Muscle layer of colon (tissue), 2 donors: ENCODE data around the gene CA5B.
"Not testable (repeated sequence)": the region's sequence is repeated elsewhere in the genome, so short reads cannot be mapped to it uniquely, and the experiment has no call there.

Source experiments
- H3K27ac ChIP-seq: one replicate; pipeline ENCODE4 v1.7.0; 2013; ENCODE audit warnings: low read depth, mild to moderate bottlenecking, low read length, moderate library complexity
- H3K27me3 ChIP-seq, 2 donors: one replicate each; pipeline ENCODE4 v1.7.0; 2013; ENCODE audit warnings: low read length in 2 of 2, mild to moderate bottlenecking in 2 of 2; ENCODE audit not compliant: insufficient read depth in 2 of 2, control insufficient read depth in 1 of 2
- H3K36me3 ChIP-seq: one replicate; pipeline ENCODE4 v1.7.0; 2013; ENCODE audit warnings: mild to moderate bottlenecking, low read length; ENCODE audit not compliant: insufficient read depth
- H3K4me1 ChIP-seq: one replicate; pipeline ENCODE4 v1.7.0; 2013; ENCODE audit warnings: mild to moderate bottlenecking, low read length; ENCODE audit not compliant: insufficient read depth
- H3K4me3 ChIP-seq, 2 donors: one replicate each; pipeline ENCODE4 v1.7.0; 2013; ENCODE audit warnings: low read length in 2 of 2, low read depth in 1 of 2, mild to moderate bottlenecking in 1 of 2, moderate library complexity in 1 of 2
- H3K9ac ChIP-seq: one replicate; pipeline ENCODE4 v1.7.0; 2013; ENCODE audit warnings: low read length
- H3K9me3 ChIP-seq: one replicate; pipeline ENCODE4 v1.7.0; 2013; ENCODE audit warnings: mild to moderate bottlenecking, low read length
- donor health status: abdominal sarcoma.
- donor health status: Adenocarcinoma of cecum.

The CA5B gene

GRCh38 chrX:15749642-15750610 is 11.9 kb downstream of the CA5B start:
- H3K9me3 ChIP-seq: no peaks in the 10 kb centered on the region
- no peak overlapping the region for H3K9ac ChIP-seq
- peak overlapping the region; percentile 50 for H3K27ac ChIP-seq

DNA sequence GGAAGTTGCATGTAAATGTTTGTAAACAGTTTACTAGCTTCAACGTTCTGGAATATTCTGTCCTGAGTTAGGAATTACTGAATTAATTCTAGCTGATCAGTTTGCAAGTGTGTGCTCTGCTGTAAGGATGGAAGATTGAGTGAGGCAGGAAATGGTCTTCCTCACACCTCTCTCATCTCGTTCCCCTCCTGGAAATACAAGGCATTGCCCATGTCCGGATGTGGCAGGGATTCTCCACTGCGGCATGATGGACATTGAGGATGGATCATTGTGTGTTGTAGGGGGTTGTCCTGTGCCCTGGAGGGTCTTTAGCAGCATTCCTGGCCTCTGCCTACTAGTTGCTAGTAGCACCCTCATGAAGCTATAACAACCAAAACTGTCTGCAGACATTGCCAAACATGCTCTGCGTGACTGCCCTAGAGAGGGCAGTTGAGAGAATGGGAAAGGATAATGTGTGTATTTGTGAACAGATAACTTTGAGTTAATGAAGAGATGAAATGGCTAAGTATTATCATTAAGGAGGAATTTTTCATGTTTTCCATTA is 12.6 kb downstream of the CA5B start:
- H3K4me3 ChIP-seq: no peak overlapping the region
- H3K27ac ChIP-seq: peak overlapping the region; percentile 64
- peaks cover 4% of the 10 kb centered on the region for H3K36me3 ChIP-seq
- H3K9ac ChIP-seq: no peak overlapping the region
- no peaks in the 10 kb centered on the region for H3K27me3 ChIP-seq
- peaks cover 17% of the 10 kb centered on the region for H3K4me1 ChIP-seq
- no peaks in the 10 kb centered on the region for H3K9me3 ChIP-seq

More at GRCh38 chrX:15749642-15750610, 11.9 kb downstream of the CA5B start:
- Histone ChIP-seq H3K4me1 (peaks cover 17% of the 10 kb centered on the region), H3K4me3 (no peak overlapping the region), H3K27me3 (no peaks in the 10 kb centered on the region), H3K36me3 (no peaks in the 10 kb centered on the region)

GRCh38 chrX:15751155-15751819 is 13.2 kb downstream of the CA5B start:
- Histone ChIP-seq H3K4me1 (peaks cover 17% of the 10 kb centered on the region), H3K36me3 (peaks cover 4% of the 10 kb centered on the region), H3K9ac (no peak overlapping the region), H3K4me3 (no peak overlapping the region), H3K27me3 (no peaks in the 10 kb centered on the region), H3K9me3 (no peaks in the 10 kb centered on the region), H3K27ac (no peak overlapping the region)

GRCh38 chrX:15755091-15755490 is 17.0 kb downstream of the CA5B start:
- H3K4me1 ChIP-seq: peaks cover 10% of the 10 kb centered on the region
- H3K9ac ChIP-seq: no peak overlapping the region
- H3K9me3 ChIP-seq: no peaks in the 10 kb centered on the region
- no peak overlapping the region for H3K27ac ChIP-seq
- H3K4me3 ChIP-seq: no peak overlapping the region
- peaks cover 4% of the 10 kb centered on the region for H3K36me3 ChIP-seq
- H3K27me3 ChIP-seq: no peaks in the 10 kb centered on the region

DNA sequence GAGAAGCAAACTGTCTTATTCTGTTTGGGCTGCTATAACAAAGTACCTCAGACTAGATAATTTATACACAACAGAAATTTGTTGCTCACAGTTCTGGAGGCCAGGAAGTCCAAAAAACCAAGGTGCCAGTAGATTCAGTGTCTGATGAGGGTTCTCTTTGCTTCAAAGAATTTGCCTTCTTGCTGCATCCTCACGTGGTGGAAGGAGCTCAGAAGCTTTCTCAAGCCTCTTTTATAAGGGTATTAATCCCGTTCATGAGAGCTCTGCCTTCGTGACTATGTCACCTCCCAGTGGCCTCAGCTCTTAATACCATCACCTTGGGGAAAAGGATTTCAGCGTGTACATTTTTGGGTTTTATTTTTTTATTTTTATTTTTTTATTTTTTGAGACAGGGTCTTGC is 20.1 kb downstream of the CA5B start:
- Histone ChIP-seq H3K4me1 (no peaks in the 10 kb centered on the region), H3K4me3 (no peak overlapping the region), H3K27me3 (no peaks in the 10 kb centered on the region), H3K9me3 (no peaks in the 10 kb centered on the region), H3K9ac (no peak overlapping the region), H3K36me3 (peaks cover 4% of the 10 kb centered on the region), H3K27ac (no peak overlapping the region)

GRCh38 chrX:15759886-15760285 is 21.8 kb downstream of the CA5B start:
- not testable (repeated sequence) for H3K4me1 ChIP-seq, H3K27me3 ChIP-seq, H3K9ac ChIP-seq, H3K27ac ChIP-seq, H3K9me3 ChIP-seq, H3K36me3 ChIP-seq, H3K4me3 ChIP-seq

GRCh38 chrX:15761564-15762191 is 23.6 kb downstream of the CA5B start:
- Histone ChIP-seq H3K4me1 (no peaks in the 10 kb centered on the region), H3K27me3 (no peaks in the 10 kb centered on the region), H3K36me3 (no peaks in the 10 kb centered on the region), H3K27ac (no peak overlapping the region), H3K4me3 (no peak overlapping the region), H3K9ac (no peak overlapping the region), H3K9me3 (no peaks in the 10 kb centered on the region)

DNA sequence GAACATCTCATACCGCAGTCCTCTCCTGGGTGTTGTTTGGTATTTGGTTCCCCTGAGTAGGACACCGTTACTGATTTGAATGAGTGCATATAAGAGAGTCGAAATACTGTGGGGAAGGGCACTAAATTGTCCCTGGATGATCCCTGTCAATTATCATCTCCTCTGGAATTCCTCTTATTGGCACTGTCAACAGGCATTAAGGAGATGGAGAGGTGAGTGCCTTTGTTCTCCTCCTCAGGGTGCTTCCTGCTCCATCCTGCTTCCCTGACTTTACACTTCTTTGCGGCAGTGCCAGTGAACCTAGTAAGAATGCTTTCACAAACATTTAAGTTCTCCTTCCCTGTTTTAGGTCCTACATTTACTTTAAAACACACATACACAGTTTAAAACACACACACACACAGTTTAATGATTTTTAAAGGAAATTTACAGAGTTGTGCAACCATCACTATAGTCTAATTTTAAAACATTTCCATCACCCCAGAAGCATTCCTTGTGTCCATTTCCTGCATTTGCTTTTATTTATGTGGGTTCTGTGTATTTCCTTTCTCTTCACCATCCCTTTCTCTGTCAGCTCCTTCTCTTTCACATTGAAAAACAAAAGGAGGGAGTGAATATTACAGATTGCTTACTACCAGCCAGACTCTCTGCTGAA is 31.4 kb downstream of the CA5B start:
- Histone ChIP-seq H3K4me3 (no peak overlapping the region), H3K4me1 (no peaks in the 10 kb centered on the region), H3K27me3 (no peaks in the 10 kb centered on the region), H3K9ac (no peak overlapping the region), H3K36me3 (peaks cover 7% of the 10 kb centered on the region), H3K9me3 (no peaks in the 10 kb centered on the region), H3K27ac (no peak overlapping the region)

- peaks cover 18% of the 10 kb centered on the region for H3K36me3 ChIP-seq
- H3K27ac ChIP-seq: no peak overlapping the region
- no peaks in the 10 kb centered on the region for H3K9me3 ChIP-seq
- no peaks in the 10 kb centered on the region for H3K27me3 ChIP-seq
- H3K4me3 ChIP-seq: no peak overlapping the region
- no peaks in the 10 kb centered on the region for H3K4me1 ChIP-seq
- no peak overlapping the region for H3K9ac ChIP-seq
Measured at GRCh38 chrX:15781961-15782699, 44.1 kb downstream of the CA5B start.

DNA sequence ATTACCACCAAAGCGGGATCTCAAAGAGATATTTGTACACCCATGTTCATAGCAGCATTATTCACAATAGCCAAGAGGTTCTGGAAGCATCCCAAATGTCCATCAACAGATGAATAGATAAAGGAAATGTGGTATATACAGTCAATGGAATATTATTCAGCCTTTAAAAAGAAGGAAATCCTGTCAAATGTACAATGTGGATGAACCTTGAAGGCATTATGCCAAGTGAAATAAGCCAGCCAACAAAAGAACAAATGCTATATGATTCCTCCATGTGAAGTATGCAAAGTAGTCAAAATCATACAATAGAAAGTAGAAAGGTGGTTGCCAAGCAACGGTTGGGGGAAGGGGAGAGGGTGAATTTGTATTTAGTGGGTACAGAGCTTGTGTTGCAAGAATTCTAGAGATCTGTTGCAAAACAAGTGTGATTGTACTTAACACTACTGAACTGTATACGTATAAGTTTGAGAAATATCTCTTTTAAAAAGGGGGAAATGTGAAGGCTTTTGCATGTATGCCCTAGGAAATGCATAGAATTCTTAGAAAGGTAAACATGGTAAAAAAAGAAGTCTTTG is 47.2 kb downstream of the CA5B start:
- Histone ChIP-seq H3K4me1 (peaks cover 5% of the 10 kb centered on the region), H3K27ac (no peak overlapping the region), H3K4me3 (no peak overlapping the region), H3K9ac (no peak overlapping the region), H3K9me3 (no peaks in the 10 kb centered on the region), H3K27me3 (no peaks in the 10 kb centered on the region), H3K36me3 (peaks cover 10% of the 10 kb centered on the region)
